GM12878 (cell line): ENCODE measurements around the gene MCF2L2. TPM values are rescaled to one million over a fixed set of nuclear protein-coding genes. Genes with fewer than 3 reads are reported as not detected.

Experiments
- ATAC-seq: fragments of 200-7000 bp; cut with Tn5 transposase; 3 replicates; pipeline ENCODE4 v1.9.1; 2020; ENCODE audit warnings: mild to moderate bottlenecking, moderate library complexity
- BruUV-seq: library from RNA; stranded (reverse); fragments of 400-500 nt; replicated peaks from 2 replicates; lab custom pipeline; 2021; lab: Mats Ljungman, UMichigan
- CTCF ChIA-PET: fragments of 300-600 bp; sonication (Branson Sonifier 250); formaldehyde crosslinking; extraction: SDS; loops from one replicate; lab custom pipeline; 2021; ENCODE audit warnings: inconsistent platforms; lab: Yijun Ruan, JAX
- POLR2A ChIA-PET: fragments of 350-600 bp; formaldehyde crosslinking; extraction: SDS; loops from one replicate; lab custom pipeline; 2021; ENCODE audit warnings: inconsistent platforms; lab: Charles Lee
- RAD21 ChIA-PET: fragments of 300-600 bp; sonication (Branson Sonifier 250); formaldehyde crosslinking; loops from one replicate; lab custom pipeline; 2023; ENCODE audit warnings: antibody characterized with exemption; ENCODE audit not compliant: unreplicated experiment; lab: Charles Lee
- SMC1A ChIA-PET: fragments of 300-600 bp; sonication (Branson Sonifier 250); formaldehyde crosslinking; loops from one replicate; lab custom pipeline; 2023; ENCODE audit not compliant: unreplicated experiment, uncharacterized antibody; lab: Charles Lee
- DNase-seq: peaks from one replicate; pipeline ENCODE4 v3.0.0-alpha.2; 2011; ENCODE audit warnings: low read depth, low spot score
- FAIRE-seq: peaks from 3 replicates; lab custom pipeline; 2011; peaks lifted over from hg19 to GRCh38; lab: Jason Lieb, UNC
- H2AFZ ChIP-seq: 2 replicates; pipeline ENCODE4 v1.6.0; 2011; ENCODE audit warnings: low read depth, low read length, control low read depth; ENCODE audit not compliant: control insufficient read depth
- H3K27ac ChIP-seq: 2 replicates; pipeline ENCODE4 v1.5.1; 2011; ENCODE audit warnings: control low read depth; ENCODE audit not compliant: control insufficient read depth, insufficient read depth
- H3K27me3 ChIP-seq, 2 experiments: replicated peaks in 1 of 2; 2 replicates each; pipeline versions ENCODE4 v1.6.0 to v1.6.1; 2011; ENCODE audit warnings: low read length in 1 of 2; ENCODE audit not compliant: control insufficient read depth in 2 of 2, insufficient read depth in 2 of 2
- H3K36me3 ChIP-seq, 2 experiments: 2 replicates each; pipeline ENCODE4 v1.5.1; 2011; ENCODE audit warnings: low read length in 1 of 2; ENCODE audit not compliant: control insufficient read depth in 2 of 2, insufficient read depth in 2 of 2
- H3K4me1 ChIP-seq: 2 replicates; pipeline ENCODE4 v1.6.1; 2011; ENCODE audit warnings: mild to moderate bottlenecking, low read length, moderate library complexity, mixed read lengths; ENCODE audit not compliant: control insufficient read depth, insufficient read depth
- H3K4me2 ChIP-seq: 2 replicates; pipeline ENCODE4 v1.6.0; 2011; ENCODE audit warnings: control low read depth; ENCODE audit not compliant: control insufficient read depth, insufficient read depth
- H3K4me3 ChIP-seq: fragments of 200-600 bp; sonication (generic); 2 replicates; pipeline ENCODE4 v1.5.1; 2016
- H3K79me2 ChIP-seq: 2 replicates; pipeline ENCODE4 v1.6.0; 2011; ENCODE audit warnings: low read length; ENCODE audit not compliant: control insufficient read depth, insufficient read depth
- H3K9ac ChIP-seq: 2 replicates; pipeline ENCODE4 v1.8.0; 2011; ENCODE audit warnings: low read length, control low read depth, mixed read lengths; ENCODE audit not compliant: control insufficient read depth, insufficient read depth
- H3K9me3 ChIP-seq: replicated peaks from 3 replicates; pipeline ENCODE4 v1.5.1; 2011; ENCODE audit warnings: mild to moderate bottlenecking, low read length; ENCODE audit not compliant: control insufficient read depth, insufficient read depth
- H4K20me1 ChIP-seq: 2 replicates; pipeline ENCODE4 v1.6.0; 2011; ENCODE audit not compliant: control insufficient read depth, insufficient read depth
- BRCA1 ChIP-seq: IDR thresholded peaks from 2 replicates; pipeline ENCODE4 v1.6.1; 2011; ENCODE audit warnings: low read depth, low read length, improper control_type of control experiment
- GABPA ChIP-seq: IDR thresholded peaks from 2 replicates; pipeline ENCODE4 v1.6.1; 2014; ENCODE audit warnings: antibody characterized with exemption, low read depth, mild to moderate bottlenecking, inconsistent platforms
- HDAC6 ChIP-seq: fragments of 200-600 bp; sonication (generic); IDR thresholded peaks from one replicate; pipeline ENCODE4 v1.8.0; 2017; ENCODE audit warnings: antibody characterized with exemption; ENCODE audit not compliant: unreplicated experiment
- KAT2A ChIP-seq: conservative IDR thresholded peaks from 2 replicates; pipeline ENCODE4 v1.6.1; 2011; ENCODE audit warnings: low read depth, low read length; ENCODE audit not compliant: control insufficient read depth
- RELA ChIP-seq: fragments of 450-650 bp; IDR thresholded peaks from 2 replicates; pipeline ENCODE4 v1.8.0; 2014; ENCODE audit warnings: borderline replicate concordance; ENCODE audit not compliant: partially characterized antibody
- SREBF1 ChIP-seq: IDR thresholded peaks from 2 replicates; pipeline ENCODE4 v1.6.1; 2012; ENCODE audit warnings: mild to moderate bottlenecking, low read length
- STAT3 ChIP-seq: IDR thresholded peaks from 2 replicates; pipeline ENCODE4 v1.6.1; 2011; ENCODE audit warnings: low read depth, low read length, improper control_type of control experiment
- WGBS: methylation state at CpG from one replicate; pipeline ENCODE4 v1.1.6; 2016; ENCODE audit warnings: low lambda C conversion rate; ENCODE audit not compliant: insufficient replicate concordance, insufficient coverage; ENCODE audit errors: missing lambda C conversion rate; 5-methylcytosine and 5-hydroxymethylcytosine counted together
- in situ Hi-C: fragments of 300-500 bp; cut with MboI; formaldehyde crosslinking; loops from 9 replicates; pipeline ENCODE4 v1.14.3; 2018; ENCODE audit warnings: mixed read lengths
- intact Hi-C: fragments of 100-400 bp; cut with micrococcal nuclease; formaldehyde crosslinking; loops from one replicate; pipeline ENCODE4 v1.14.2; 2022; ENCODE audit not compliant: unreplicated experiment
- polyA plus RNA-seq, 11 experiments: library from polyadenylated mRNA; depleted of rRNA in 4 of 11; unstranded in 6 of 11; stranded (reverse) in 5 of 11; fragments of >200 nt; fragmentation: Nextera tagmentation in 4 of 11; fragmentation: Illumina TruSeq in 1 of 11; extraction: Ambion mirVana in 4 of 11; extraction: Trizol in 1 of 11; gene quantifications; 1 replicate in 1 of 11; 2 replicates in 10 of 11; pipeline versions ENCODE4 v1.2.1 to v1.2.3, GENCODE V29; 2011 to 2016; ENCODE audit warnings: inconsistent platforms in 2 of 11, missing spikeins in 2 of 11, low read depth in 1 of 11
- total RNA-seq, 4 experiments: library from RNA; depleted of rRNA in 3 of 4; stranded (reverse); fragments of >200 nt in 3 of 4; fragmentation: Illumina TruSeq in 1 of 4; extraction: Trizol in 1 of 4; gene quantifications; 2 replicates each; pipeline versions ENCODE4 v1.2.1 to v1.2.3, GENCODE V29; 2013 to 2021
- TF ChIP-seq, protein P1 (sequence below): fragments of 450-650 bp; IDR thresholded peaks from 2 replicates; pipeline ENCODE4 v1.6.1; 2018; ENCODE audit warnings: mild to moderate bottlenecking, low read depth, moderate library complexity; ENCODE audit not compliant: partially characterized antibody
- TF ChIP-seq, protein P2 (sequence below): fragments of 150-350 bp; IDR thresholded peaks from 2 replicates; pipeline ENCODE4 v1.6.1; 2014; ENCODE audit warnings: mild to moderate bottlenecking, low read depth, low read length
- TF ChIP-seq, protein P3 (sequence below): IDR thresholded peaks from 2 replicates; pipeline ENCODE4 v1.6.1; 2011; ENCODE audit warnings: borderline replicate concordance, low read depth, mild to moderate bottlenecking, moderate library complexity, low read length; ENCODE audit not compliant: insufficient read depth, poor library complexity, severe bottlenecking
- TF ChIP-seq, protein P4 (sequence below): fragments of 450-650 bp; IDR thresholded peaks from 2 replicates; pipeline ENCODE4 v1.6.1; 2017; ENCODE audit warnings: antibody characterized with exemption, mild to moderate bottlenecking, moderate library complexity

The MCF2L2 gene
- total and polyA plus RNA-seq, 10 of the 15 experiments (the other 5 are each of a cell fraction or from before 2014, with no cell fraction given) = 0.37 to 2.8 (median 1.4) TPM

DNA sequence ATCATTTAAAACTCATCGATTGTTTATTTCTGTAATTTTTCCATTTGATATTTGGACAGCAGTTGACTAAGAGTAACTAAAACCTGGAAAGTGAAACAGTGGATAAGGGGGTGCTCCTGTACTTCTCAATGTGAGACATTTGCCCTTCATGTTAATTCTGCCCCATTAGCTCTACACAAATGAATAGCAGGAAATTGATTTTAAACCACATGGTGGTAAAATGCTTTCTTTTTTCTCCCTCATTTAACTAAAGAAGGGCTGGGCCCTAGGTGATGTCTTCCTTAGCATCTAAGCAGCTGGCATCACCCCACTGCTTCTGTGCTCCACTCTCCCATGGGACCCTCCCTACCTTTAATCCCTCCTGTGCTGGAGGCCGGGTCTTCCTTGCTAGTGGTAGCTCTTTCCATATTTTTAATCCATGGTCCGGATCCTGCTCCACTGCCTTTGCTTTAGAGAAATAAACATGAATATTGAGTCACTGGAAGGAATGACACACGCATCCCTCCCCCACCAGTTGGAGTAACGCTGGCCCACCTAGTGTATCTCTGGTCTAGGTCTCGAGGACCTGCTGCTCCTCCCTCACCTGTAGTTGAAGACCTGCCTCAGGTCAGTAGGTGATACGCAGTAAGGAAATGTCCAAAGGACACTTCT, 235.6 kb downstream of the MCF2L2 start:
- Histone ChIP-seq H4K20me1 (no peaks in the 10 kb centered on the region), H3K79me2 (no peaks in the 10 kb centered on the region), H3K9me3 (no peaks in the 10 kb centered on the region)
- no peak for ATAC-seq
- TF ChIP-seq KAT2A = no peak
- TF ChIP-seq, protein P1, sequence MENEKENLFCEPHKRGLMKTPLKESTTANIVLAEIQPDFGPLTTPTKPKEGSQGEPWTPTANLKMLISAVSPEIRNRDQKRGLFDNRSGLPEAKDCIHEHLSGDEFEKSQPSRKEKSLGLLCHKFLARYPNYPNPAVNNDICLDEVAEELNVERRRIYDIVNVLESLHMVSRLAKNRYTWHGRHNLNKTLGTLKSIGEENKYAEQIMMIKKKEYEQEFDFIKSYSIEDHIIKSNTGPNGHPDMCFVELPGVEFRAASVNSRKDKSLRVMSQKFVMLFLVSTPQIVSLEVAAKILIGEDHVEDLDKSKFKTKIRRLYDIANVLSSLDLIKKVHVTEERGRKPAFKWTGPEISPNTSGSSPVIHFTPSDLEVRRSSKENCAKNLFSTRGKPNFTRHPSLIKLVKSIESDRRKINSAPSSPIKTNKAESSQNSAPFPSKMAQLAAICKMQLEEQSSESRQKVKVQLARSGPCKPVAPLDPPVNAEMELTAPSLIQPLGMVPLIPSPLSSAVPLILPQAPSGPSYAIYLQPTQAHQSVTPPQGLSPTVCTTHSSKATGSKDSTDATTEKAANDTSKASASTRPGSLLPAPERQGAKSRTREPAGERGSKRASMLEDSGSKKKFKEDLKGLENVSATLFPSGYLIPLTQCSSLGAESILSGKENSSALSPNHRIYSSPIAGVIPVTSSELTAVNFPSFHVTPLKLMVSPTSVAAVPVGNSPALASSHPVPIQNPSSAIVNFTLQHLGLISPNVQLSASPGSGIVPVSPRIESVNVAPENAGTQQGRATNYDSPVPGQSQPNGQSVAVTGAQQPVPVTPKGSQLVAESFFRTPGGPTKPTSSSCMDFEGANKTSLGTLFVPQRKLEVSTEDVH = no peak
- TF ChIP-seq, protein P2, sequence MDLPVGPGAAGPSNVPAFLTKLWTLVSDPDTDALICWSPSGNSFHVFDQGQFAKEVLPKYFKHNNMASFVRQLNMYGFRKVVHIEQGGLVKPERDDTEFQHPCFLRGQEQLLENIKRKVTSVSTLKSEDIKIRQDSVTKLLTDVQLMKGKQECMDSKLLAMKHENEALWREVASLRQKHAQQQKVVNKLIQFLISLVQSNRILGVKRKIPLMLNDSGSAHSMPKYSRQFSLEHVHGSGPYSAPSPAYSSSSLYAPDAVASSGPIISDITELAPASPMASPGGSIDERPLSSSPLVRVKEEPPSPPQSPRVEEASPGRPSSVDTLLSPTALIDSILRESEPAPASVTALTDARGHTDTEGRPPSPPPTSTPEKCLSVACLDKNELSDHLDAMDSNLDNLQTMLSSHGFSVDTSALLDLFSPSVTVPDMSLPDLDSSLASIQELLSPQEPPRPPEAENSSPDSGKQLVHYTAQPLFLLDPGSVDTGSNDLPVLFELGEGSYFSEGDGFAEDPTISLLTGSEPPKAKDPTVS = no peak
- TF ChIP-seq HDAC6 = no peak
- TF ChIP-seq RELA = no peak
- TF ChIP-seq BRCA1 = no peak
- no peak for TF ChIP-seq STAT3
- TF ChIP-seq GABPA = no peak
- no peak for TF ChIP-seq SREBF1
- TF ChIP-seq, protein P3, sequence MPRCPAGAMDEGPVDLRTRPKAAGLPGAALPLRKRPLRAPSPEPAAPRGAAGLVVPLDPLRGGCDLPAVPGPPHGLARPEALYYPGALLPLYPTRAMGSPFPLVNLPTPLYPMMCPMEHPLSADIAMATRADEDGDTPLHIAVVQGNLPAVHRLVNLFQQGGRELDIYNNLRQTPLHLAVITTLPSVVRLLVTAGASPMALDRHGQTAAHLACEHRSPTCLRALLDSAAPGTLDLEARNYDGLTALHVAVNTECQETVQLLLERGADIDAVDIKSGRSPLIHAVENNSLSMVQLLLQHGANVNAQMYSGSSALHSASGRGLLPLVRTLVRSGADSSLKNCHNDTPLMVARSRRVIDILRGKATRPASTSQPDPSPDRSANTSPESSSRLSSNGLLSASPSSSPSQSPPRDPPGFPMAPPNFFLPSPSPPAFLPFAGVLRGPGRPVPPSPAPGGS = no peak
- TF ChIP-seq, protein P4, sequence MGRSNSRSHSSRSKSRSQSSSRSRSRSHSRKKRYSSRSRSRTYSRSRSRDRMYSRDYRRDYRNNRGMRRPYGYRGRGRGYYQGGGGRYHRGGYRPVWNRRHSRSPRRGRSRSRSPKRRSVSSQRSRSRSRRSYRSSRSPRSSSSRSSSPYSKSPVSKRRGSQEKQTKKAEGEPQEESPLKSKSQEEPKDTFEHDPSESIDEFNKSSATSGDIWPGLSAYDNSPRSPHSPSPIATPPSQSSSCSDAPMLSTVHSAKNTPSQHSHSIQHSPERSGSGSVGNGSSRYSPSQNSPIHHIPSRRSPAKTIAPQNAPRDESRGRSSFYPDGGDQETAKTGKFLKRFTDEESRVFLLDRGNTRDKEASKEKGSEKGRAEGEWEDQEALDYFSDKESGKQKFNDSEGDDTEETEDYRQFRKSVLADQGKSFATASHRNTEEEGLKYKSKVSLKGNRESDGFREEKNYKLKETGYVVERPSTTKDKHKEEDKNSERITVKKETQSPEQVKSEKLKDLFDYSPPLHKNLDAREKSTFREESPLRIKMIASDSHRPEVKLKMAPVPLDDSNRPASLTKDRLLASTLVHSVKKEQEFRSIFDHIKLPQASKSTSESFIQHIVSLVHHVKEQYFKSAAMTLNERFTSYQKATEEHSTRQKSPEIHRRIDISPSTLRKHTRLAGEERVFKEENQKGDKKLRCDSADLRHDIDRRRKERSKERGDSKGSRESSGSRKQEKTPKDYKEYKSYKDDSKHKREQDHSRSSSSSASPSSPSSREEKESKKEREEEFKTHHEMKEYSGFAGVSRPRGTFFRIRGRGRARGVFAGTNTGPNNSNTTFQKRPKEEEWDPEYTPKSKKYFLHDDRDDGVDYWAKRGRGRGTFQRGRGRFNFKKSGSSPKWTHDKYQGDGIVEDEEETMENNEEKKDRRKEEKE = no peak
- TF ChIP-seq, all 136 proteins: peak for 0
- in situ Hi-C loops (no loop called here), intact Hi-C loops (no loop called here)
- no peak for DNase-seq
- no peaks in the 10 kb centered on the region for H3K4me1 ChIP-seq
- H3K4me2 ChIP-seq = no peak overlapping the region
- no peak overlapping the region for H3K4me3 ChIP-seq
- H3K36me3 ChIP-seq = no peaks in the 10 kb centered on the region
- FAIRE-seq = no peak
- CTCF ChIA-PET = interaction anchor here (1.2 to 3.4 kb wide), 5 partner anchors 8 to 189 kb away, joined by 3 to 23 read pairs (median 7); no protein-coding TSS in a partner anchor
- 61% methylated on average over 7 of the region's 7 CpGs for WGBS
- no peaks in the 10 kb centered on the region for H3K27me3 ChIP-seq
- SMC1A ChIA-PET = interaction anchor here (0.9 to 3.3 kb wide), 3 partner anchors 8 to 192 kb away, joined by 3 to 20 read pairs (median 19); no protein-coding TSS in a partner anchor
- no TSS peak for BruUV-seq
- RAD21 ChIA-PET = interaction anchor here (0.8 kb wide), 1 partner anchor 68 kb away, joined by 3 read pairs; no protein-coding TSS in a partner anchor
- no peak overlapping the region for H2AFZ ChIP-seq
- no peak overlapping the region for H3K9ac ChIP-seq
- H3K27ac ChIP-seq = no peak overlapping the region
- POLR2A ChIA-PET = no interaction called here
